Choroid plexus epithelial cell (primary cell): ENCODE measurements around the gene PTPRB.
"Not testable (repeated sequence)": the region's sequence is repeated elsewhere in the genome, so short reads cannot be mapped to it uniquely, and the experiment has no call there.

ENCODE experiments used
- DNase-seq: peaks from one replicate; pipeline ENCODE4 v3.0.0-alpha.2; 2010; ENCODE audit warnings: low read depth
- H3K4me3 ChIP-seq: 2 replicates; pipeline ENCODE4 v1.5.1; 2011; ENCODE audit warnings: low read depth, mild to moderate bottlenecking, control low read depth, low read length, moderate library complexity
- CTCF ChIP-seq: conservative IDR thresholded peaks from 2 replicates; pipeline ENCODE4 v1.5.1; 2011; ENCODE audit warnings: low read depth, mild to moderate bottlenecking, control low read depth, inconsistent platforms, low read length, moderate library complexity

PTPRB gene

GRCh38 chr12:70520847-70521246 lies 116.4 kb downstream of the PTPRB start:
- H3K4me3 ChIP-seq, result no peak overlapping the region
- no peak for TF ChIP-seq CTCF
- DNase-seq, result no peak

DNA sequence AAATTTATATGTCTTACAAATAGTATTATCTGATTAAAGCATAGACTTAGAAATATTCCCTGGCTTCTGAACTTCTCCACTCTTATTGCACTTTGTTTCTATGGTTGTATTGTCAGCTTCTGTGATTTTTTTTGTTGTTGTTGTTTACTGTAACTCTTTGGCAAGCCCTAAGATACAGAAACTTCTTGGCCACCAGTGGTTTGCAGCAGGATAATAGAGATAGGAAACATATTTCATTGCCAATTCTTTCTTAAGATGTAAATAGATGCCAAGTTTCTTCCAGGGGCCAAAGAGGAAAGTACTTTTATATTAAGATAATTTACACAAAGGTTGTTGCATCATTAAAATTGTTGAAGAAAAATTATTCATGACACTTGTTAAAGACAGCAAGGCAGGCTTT lies 123.8 kb downstream of the PTPRB start:
- no peak overlapping the region for H3K4me3 ChIP-seq
- no peak for TF ChIP-seq CTCF
- DNase-seq, result no peak

GRCh38 chr12:70508178-70508577 lies 129.1 kb downstream of the PTPRB start:
- DNase-seq, result peak; percentile 4
- H3K4me3 ChIP-seq, result no peak overlapping the region
- TF ChIP-seq CTCF, result no peak

DNA sequence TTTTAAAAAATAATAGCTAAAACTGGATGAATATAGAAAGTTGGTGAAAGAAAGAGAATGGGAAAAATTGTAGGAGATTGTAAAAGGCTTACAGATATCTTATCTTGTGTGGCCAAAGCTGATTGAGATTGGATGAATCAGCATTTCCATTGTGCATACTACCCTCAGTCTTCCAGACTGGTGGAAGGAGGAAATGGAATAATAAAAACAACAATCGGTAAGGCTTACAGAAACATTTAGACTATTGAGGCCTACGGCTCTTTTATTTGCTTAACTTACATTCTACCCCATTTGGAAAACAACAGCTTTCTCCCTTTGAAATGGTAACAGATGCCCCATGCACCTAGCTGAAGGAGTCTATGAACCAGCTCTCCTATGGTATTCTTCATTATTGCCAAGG lies 129.8 kb downstream of the PTPRB start:
- no peak overlapping the region for H3K4me3 ChIP-seq
- no peak for TF ChIP-seq CTCF
- DNase-seq, result peak; percentile 18

- no peak overlapping the region for H3K4me3 ChIP-seq
- no peak for DNase-seq
- no peak for TF ChIP-seq CTCF
These were observed 139.7 kb downstream of the PTPRB start for GRCh38 chr12:70497508-70497907.

- DNase-seq, H3K4me3 ChIP-seq: not testable (repeated sequence)
These were observed 144.3 kb downstream of the PTPRB start for GRCh38 chr12:70492904-70493303.

GRCh38 chr12:70490928-70491327 lies 146.3 kb downstream of the PTPRB start:
- H3K4me3 ChIP-seq, DNase-seq: not testable (repeated sequence)

- DNase-seq, result no peak
- no peak for TF ChIP-seq CTCF
- no peak overlapping the region for H3K4me3 ChIP-seq
These were observed 149.8 kb downstream of the PTPRB start for GRCh38 chr12:70487440-70487839.
